MG63 (cell line): ENCODE data around the gene TAF4. TPM values are rescaled to one million over a fixed set of nuclear protein-coding genes. Genes with fewer than 3 reads are reported as not detected.
A peak's percentile ranks its signal among the peaks of the same experiment; 100 is the strongest.

Source experiments
- DNase-seq: peaks from one replicate; pipeline ENCODE4 v3.0.0-alpha.2; 2020
- H3K27me3 ChIP-seq: fragments of 250-450 bp; sonication (Bioruptor Pico); 2 replicates; pipeline ENCODE4 v1.5.1; 2020; ENCODE audit warnings: mild to moderate bottlenecking, moderate library complexity
- H3K36me3 ChIP-seq: fragments of 250-450 bp; sonication (Bioruptor Pico); 2 replicates; pipeline ENCODE4 v1.5.1; 2020; ENCODE audit warnings: mild to moderate bottlenecking, moderate library complexity
- H3K4me3 ChIP-seq: fragments of 250-450 bp; sonication (Bioruptor Pico); 2 replicates; pipeline ENCODE4 v1.5.1; 2020; ENCODE audit warnings: mild to moderate bottlenecking, moderate library complexity
- H3K9me3 ChIP-seq: fragments of 250-450 bp; sonication (Bioruptor Pico); 2 replicates; pipeline ENCODE4 v1.5.1; 2020; ENCODE audit warnings: mild to moderate bottlenecking, moderate library complexity
- total RNA-seq: library from RNA; depleted of rRNA; stranded (reverse); fragments of >200 nt; shearing (Covaris generic); gene quantifications from 2 replicates; pipeline ENCODE4 v1.2.3, GENCODE V29; 2014; ENCODE audit warnings: low replicate concordance

TAF4 gene
- total RNA-seq, 1 experiment from 2014 or later = 3.6 TPM

DNA sequence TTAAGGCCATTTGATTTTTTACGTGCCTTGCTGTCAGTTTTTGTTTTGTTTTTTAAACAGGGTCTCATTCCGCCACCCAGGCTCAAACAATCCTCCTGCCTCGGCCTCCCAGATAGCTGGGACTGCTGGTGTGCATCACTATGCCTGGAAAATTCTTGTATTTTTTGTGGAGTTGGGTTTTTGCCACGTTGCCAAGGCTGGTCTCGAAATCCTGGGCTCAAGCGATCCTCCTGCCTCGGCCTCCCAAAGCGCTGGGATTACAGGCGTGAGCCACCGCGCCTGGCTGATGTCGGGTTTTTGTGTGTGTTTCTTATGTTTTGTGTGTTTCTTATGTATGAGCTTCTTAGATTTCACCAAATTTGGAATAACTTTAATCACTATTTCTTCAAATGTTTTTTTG, 104.8 kb downstream of the TAF4 start:
- no peaks in the 10 kb centered on the region for H3K9me3 ChIP-seq
- H3K36me3 ChIP-seq = no peaks in the 10 kb centered on the region
- no peak for DNase-seq
- no peak overlapping the region for H3K4me3 ChIP-seq
- peaks cover 9% of the 10 kb centered on the region; the same call in 1 of the 2 replicates for H3K27me3 ChIP-seq

DNA sequence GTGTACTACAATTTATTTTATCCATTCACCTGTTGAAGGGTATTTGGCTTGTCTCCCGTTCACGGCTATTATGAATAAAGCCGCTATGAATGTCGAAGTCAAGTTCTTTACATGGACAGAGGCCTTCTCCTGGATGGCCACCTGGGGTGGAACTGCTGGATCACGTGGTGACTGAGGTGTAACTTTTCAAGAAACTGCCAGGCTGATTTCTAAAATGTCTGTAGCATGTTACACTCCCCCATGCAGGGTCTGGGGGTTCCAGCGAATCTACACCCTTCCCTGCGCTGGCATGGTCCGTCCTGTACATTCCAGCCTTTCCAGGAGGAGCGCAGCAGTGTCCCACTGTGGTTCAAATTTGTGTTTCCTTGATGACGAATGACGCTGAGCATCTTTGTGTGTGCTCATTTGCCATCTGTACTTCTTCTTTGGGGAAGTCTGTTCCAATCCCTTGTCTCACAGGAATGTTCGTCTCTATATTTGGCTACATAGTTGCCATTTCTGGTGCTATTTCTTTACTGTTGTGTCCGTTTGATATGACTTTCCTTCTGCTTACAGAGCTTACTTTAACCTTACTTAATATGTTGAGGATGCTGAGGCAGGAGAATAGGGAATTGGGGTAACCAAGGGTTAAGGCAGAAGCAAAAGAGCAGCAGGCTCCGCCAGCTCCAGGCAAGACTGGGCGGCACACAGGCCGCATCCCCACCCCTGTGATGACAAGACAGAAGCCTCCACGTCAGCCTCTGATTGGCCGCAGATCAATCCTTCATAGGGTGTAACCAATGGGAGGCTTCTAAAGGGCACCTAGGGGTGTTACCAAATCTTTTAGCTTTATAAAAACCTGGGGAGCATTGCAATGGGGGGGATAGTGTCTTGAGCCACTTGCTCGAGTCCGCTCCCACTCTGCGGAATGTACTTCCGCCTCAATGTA, 106.6 kb downstream of the TAF4 start:
- DNase-seq = peak; percentile 28
- Histone ChIP-seq H3K36me3 (no peaks in the 10 kb centered on the region), H3K9me3 (no peaks in the 10 kb centered on the region), H3K4me3 (no peak overlapping the region), H3K27me3 (peaks cover 20% of the 10 kb centered on the region)

DNA sequence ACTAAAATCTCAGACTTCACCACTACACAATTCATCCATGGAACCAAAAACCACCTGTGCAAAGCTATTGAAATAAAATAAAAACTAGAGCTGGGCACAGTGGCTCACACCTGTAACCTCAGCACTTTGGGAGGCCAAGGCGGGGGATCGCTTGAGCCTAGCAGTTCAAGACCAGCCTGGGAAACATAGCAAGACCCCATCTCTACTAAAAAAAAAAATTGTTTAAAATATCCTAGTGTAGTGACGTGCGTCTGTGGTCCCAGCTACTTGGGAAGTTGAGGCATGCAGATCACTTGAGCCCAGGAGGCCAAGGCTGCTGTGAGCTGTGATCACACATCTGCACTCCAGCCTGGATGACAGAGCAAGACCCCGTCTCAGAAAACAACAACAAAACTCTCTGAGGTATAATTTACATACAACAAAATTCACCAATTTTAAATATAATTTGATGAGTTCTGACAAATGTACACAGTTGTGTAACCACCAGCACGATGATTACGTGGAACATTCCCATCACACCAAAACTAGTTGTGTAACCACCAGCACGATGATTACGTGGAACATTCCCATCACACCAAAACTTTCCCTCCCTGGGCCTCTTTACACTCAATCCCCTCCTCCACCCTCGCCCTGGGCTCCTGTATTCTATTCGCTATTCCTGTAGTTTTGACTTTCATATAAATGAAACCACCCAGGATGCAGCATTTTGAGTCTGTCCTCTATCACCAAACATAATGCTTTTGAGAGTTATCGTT, 107.5 kb downstream of the TAF4 start:
- H3K36me3 ChIP-seq = no peaks in the 10 kb centered on the region
- H3K9me3 ChIP-seq = no peaks in the 10 kb centered on the region
- H3K27me3 ChIP-seq = peaks cover 20% of the 10 kb centered on the region
- no peak overlapping the region for H3K4me3 ChIP-seq
- DNase-seq = no peak

DNA sequence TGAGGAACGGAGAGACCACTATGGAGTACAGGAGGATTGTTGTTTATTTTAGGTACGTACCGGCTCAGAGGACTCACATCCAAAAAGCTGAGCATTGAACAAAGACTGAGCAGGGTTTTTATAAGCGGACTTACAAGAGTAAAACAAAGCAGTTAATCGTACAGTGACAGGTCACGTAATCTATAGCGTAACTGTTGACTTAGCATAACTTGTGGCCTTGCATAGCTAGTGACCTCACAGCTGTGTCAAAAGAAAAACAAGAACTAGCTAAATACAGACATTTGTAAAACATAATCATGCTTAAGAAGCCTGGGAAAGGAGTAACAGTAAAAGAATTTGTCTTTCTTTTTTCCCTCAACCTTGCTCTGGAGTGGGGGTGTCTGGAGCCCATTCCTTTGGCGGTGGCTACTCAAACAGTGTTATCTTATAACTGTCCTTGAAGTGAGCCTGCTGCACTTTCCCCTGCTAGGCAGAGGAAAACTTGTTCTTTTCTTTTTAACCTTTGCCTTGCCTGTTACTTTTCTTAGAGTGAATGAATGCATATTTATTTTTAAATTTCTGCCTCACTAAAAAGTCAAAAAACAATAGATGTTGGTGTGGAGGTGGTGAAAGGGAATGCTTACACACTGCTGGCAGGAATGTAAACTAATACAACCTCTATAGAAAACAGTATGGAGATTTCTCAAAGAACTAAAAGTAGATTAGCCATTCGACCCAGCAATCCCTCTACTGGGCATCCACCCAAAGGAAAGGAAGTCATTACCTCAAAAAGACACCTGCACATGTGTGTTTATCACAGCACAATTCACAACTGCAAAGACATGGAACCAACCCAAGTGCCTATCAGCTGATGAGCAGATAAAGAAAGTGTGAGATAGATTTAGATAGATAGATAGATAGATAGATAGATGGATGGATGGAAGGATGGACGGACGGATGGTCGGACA, 109.0 kb downstream of the TAF4 start:
- DNase-seq = no peak
- Histone ChIP-seq H3K36me3 (no peaks in the 10 kb centered on the region), H3K4me3 (no peak overlapping the region), H3K27me3 (peaks cover 20% of the 10 kb centered on the region), H3K9me3 (no peaks in the 10 kb centered on the region)

DNA sequence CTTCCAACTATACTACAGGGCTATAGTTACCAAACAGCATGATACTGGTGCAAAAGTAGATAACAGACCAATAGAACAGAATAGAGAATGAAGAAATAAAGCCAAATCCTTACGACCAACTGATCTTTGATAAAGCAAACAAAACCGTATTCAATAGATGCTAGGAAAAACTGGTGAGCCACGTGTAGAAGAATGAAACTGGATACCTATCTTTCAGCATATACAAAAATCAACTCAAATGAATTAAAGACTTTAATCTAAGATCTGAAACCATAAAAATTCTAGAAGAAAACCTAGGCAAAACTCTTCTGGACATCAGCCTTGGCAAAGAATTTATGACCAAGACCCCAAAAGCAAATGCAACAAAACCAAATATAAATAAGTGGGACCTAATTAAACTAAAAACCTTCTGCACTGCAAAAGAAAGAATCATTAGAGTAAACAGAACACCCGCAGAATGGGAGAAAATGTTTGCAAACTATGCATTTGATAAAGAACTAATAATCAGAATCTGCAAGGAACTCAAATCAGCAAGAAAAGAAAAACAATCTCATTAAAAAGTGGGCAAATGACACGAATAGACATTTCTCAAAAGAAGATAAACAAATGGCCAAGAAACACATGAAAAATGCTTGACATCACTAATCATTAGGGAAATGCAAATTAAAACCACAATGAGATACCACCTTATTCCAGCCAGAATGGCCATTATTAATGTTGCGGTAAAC, 109.8 kb downstream of the TAF4 start:
- Histone ChIP-seq H3K36me3 (no peaks in the 10 kb centered on the region), H3K4me3 (no peak overlapping the region), H3K9me3 (no peaks in the 10 kb centered on the region), H3K27me3 (peaks cover 20% of the 10 kb centered on the region)
- no peak for DNase-seq

DNA sequence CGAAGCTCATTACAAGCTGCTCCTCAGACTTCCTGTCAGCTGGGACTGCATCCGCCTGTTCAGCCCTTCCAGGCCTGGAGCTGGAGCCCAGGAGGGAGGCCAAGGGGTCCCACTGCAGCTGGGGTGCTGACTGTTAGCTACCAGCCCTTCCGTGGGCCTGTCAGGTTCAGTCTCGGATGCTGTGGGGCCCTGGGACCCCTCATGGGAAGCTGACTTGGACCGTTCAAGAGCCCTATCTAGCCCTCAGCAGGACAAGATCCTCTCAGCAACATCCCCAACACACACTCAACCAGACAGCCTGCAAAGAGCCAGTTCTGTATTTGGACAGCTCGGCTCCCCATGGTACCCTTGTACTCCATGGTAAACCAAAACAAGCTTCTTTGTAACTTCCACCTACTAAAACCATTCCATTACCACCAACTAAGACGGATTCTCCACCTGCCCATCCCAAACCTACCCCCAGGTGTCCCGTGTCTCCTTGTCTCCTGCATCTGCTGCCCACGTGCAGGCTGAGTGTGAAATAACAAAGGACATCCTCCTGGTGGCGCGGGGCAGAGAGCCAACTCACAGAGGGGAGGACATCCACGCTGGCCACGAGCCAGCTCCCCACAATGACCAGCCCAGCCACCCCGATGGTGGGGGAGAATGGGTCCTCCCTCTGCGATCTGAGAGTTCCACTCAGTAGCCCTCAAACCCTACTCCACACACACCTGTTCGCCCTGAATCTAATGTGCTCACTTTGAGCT, 111.2 kb downstream of the TAF4 start:
- Histone ChIP-seq H3K27me3 (peaks cover 20% of the 10 kb centered on the region), H3K9me3 (no peaks in the 10 kb centered on the region), H3K4me3 (no peak overlapping the region), H3K36me3 (no peaks in the 10 kb centered on the region)
- no peak for DNase-seq

DNA sequence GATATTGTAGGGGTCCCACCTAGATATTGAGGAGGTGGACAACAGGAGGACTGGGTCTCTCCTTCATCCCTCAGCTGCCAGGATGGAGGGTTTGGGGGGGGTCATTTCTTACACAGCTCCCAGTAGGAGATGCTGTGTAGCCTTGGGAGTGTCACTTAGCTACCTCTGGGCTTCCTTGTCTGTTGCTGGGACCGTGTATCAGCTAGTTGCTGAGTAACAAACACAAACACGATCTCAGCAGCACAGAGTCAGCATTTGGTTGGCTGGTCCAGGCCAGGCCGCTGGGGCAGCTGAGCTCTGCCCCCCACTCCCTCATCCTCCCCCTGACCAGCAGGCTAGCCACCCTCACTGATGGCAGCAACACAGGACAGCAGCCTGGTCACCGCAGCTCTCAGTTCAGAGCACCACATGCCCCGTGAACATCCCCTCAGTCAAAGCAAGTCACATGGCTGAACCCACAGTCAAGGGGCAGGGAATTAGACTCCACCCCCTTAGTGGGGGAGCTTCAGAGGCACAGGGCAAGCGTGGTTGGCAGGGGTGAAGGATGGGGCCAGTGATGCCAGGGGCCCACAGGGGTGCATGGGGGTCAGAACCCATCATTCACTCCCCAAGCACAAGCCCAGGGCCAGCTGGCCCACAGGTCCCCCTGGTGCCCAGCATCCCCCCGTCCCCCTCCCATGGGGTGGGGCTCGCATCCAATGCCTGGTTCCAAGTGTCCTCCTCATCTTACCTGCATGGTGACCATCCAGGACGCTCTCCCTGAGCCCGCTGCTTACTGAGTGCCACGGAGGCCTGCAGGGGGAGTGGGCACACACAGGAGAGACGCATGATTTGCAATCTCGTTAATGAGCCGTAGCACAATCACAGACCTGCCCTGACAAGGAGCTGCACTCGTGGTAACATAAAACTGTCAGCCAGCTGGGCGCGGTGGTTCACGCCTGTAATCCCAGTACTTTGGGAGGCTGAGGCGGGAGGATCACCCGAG, 112.4 kb downstream of the TAF4 start:
- H3K9me3 ChIP-seq = no peaks in the 10 kb centered on the region
- H3K36me3 ChIP-seq = no peaks in the 10 kb centered on the region
- no peak overlapping the region for H3K4me3 ChIP-seq
- peaks cover 20% of the 10 kb centered on the region for H3K27me3 ChIP-seq
- DNase-seq = no peak

DNA sequence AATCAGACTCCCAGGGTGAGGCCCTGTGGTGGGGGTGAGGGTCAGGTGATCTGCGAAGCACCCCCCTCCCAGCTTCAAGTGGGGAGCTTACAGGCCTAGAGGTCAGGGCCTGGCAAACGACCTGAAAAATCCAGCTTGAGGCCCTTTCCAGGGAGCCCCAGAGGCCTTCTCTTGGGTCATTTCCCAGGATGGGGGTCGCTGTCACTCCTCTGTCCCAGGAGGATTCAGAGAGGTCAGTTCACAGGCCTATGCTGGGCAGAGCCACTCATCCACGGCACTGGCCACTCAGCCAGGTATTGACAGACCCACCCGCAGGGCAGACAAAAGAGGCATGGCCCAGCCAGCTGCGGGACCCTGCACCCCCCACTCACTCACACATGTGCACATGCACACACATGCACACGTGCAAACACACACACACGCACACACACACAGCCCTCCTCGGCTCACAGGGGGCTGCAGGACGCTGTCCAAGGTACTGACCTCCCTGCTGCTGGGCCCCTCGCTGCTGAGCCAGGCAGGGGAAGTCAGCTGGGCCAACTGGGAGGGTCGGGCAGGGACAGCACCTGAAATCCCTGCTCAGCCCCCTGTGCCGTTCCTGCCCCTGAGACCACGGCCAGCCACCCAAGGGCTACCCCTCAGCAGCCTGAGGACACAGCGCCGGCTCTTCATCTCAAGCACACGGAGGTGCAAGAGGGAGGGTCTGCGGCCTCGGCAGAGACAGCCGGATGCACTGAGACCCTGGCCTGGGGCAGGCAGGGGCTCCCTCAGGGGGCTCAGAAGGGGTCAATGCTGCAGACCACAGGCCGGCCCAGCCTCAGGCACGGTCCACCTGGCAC, 113.8 kb downstream of the TAF4 start:
- Histone ChIP-seq H3K27me3 (peaks cover 18% of the 10 kb centered on the region), H3K9me3 (no peaks in the 10 kb centered on the region), H3K36me3 (no peaks in the 10 kb centered on the region), H3K4me3 (no peak overlapping the region)
- DNase-seq = no peak

DNA sequence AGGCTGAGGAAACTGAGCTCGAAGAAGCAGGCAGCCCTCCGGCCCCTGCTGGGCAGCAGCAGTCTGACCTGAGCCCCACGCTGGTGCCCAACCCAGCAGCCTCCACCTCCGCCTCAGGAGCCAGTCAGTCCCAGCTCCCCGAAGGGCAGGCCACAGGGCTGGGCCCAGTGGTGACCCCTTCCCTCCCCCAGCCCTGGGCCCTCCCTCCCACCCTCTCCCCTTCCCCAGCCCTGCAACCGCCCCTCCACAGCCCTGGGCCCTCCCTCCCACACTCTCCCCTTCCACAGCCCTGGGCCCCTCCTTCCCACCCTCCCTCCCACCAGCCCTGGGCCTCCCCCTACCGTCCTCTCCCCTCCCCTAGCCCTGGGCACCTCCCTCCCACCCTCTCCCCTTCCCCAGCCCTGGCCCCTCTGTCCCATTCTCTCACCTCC, 115.0 kb downstream of the TAF4 start:
- H3K9me3 ChIP-seq = no peaks in the 10 kb centered on the region
- no peak overlapping the region for H3K4me3 ChIP-seq
- no peaks in the 10 kb centered on the region for H3K36me3 ChIP-seq
- peaks cover 11% of the 10 kb centered on the region for H3K27me3 ChIP-seq
- no peak for DNase-seq

DNA sequence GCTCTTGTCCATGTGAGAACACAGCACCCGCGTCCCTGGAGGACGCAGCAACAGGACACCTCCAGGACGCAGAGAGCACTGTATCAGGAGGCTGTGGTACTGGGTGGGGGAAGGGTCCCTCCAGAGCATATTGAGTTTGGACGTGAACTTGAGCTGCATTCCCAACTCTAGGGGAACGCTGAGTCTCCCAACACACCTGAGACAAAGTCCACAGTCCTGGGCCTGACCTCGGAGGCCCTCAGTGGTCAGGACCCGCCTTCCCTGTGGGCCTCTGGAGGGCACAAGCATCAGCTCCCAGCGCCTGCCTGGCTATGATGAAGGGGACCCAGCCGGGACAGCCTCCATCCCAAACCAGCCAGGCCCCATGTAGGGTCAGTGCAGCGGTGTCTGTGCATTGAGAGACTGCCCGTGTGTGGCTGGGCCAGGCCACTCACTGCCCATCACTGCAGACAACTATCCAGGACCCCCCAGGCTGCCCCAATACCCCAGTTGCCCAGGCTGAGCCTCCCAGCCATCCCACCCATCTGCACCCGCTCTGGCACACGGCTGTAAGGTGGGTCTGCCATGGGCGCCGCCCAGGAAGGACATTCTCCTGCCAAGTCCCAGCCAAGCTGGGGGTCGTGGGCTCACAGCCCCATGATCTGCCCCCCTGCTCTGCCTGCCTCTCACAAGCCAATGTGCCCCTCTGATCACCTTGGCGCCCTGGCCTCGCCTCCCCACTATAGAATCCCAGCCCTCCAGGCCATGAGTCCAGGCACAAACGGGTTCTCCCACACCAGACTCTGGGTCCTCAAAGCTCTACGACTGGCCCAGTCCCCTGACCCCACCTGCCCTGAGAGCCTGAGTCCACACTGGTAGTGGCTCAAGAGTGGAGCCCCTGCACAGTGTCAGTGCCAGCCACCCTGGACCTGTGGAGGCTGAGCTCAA, 115.7 kb downstream of the TAF4 start:
- DNase-seq = no peak
- Histone ChIP-seq H3K9me3 (no peaks in the 10 kb centered on the region), H3K36me3 (no peaks in the 10 kb centered on the region), H3K27me3 (peaks cover 6% of the 10 kb centered on the region), H3K4me3 (no peak overlapping the region)

DNA sequence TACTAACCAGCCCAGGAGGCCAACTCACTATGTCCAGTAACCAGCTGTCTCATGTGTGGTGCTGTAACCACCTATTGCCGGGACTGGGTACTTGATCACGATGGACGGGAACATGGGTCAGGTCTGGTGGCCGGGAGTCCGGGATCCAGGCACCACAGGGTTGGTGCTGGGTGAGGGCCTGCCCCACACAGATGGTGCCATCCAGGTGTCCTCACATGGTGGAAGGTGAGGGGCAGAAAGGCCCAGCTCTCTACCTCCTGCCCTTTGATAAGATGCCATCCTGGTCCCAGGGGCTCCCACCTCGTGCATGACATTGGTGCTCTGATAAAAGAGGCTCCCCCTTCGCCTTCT, 116.3 kb downstream of the TAF4 start:
- Histone ChIP-seq H3K36me3 (no peaks in the 10 kb centered on the region), H3K27me3 (no peaks in the 10 kb centered on the region; the same call in 1 of the 2 replicates), H3K4me3 (no peak overlapping the region), H3K9me3 (no peaks in the 10 kb centered on the region)
- DNase-seq = no peak

DNA sequence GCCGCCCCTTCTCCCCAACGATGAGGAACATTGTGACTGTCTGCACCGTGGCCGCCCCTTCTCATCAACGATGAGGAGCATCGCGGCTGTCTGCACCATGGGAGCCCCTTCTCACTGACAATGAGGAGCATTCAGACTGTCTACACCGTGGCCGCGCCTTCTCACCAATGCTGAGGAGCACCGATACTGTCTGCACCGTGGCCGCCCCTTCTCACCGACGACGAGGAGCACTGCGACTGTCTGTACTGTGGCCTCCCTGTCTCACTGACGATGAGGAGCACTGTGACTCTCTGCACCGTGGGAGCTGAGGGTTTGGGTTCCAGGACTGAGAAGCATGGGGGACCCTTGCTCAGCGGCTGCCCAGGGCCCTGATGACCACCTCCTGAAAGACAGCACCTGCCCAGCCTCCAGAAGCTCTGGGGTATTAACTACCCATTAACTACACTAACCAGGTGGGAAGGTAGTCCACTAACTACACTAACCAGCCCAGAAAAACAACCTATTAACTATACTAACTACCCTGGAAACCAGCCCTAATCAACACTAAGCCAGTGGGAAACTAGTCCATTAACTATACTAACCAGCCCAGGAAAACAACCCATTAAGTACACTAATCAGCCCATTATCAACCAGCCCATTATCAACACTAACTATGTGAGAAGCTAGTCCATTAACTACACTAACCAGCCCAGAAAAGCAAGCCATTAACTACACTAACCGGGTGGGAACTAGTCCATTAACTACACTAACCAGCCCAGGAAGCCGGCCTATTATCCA, 116.9 kb downstream of the TAF4 start:
- Histone ChIP-seq H3K9me3 (no peaks in the 10 kb centered on the region), H3K4me3 (no peak overlapping the region), H3K27me3 (no peaks in the 10 kb centered on the region), H3K36me3 (no peaks in the 10 kb centered on the region)
- DNase-seq = no peak
